HG03097 (cell line): ENCODE results near the gene MEIOSIN.

Source experiments
- ATAC-seq: cut with Tn5 transposase; IDR thresholded peaks from one replicate; pipeline ENCODE4 v1.9.1; 2021; ENCODE audit not compliant: unreplicated experiment, low FRiP score

Gene MEIOSIN

DNA sequence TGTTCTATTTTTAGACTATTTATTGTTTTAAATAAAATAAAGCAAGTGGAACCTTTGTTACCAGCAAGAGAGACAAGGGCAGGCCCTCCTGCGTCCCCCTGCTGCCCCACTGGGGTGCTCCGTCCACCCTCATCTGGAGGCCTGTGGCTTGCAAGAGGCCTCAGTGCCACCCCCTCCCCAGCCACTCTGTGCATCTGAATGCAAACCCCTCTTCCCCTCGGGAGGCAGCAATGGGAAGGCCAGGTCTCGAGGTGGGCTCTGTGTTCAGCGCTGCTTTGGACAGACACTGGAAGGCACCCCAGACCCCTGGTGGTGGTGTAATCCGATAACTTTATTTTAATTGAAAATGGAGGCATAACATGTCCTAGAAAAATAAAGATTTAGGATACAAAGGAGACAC is 31.2 kb downstream of the MEIOSIN start:
- no peak for ATAC-seq

DNA sequence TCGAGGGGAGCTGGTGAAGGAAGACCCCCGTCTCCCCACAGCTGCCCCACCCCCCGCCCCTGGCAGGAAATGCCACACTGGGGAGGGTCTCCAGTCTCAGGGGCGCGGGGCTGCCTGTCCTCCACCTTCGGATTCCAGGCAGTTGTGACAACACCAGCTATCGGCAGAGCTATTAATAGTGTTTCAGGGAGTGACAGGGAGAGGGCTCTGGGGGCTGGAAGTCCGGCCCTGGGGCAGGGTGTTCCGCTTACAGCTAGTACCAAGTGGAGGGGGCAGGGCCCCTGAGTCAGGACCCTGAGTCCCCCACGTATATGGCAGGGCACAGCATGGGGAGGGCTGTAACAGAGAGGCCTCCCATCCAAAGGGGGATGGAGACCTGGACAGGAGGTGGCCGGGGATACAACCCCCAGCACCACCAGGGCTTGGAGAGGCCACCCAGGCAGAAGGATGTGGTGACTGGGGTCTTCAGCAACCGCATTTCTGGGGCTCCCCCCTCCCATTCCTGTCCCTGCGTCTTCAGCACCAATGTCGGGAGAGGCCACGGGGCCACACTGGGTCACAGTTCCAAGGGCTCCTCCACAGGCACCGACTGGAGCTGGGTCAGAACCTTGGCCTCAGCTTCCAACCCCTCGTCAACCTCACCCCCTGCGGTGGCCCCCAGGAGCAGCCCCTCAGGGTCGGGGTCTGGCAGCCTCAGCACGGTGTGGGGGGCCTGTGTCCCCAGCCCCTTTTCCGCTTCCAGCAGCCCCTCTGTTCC is 31.9 kb downstream of the MEIOSIN start:
- ATAC-seq, result no peak

DNA sequence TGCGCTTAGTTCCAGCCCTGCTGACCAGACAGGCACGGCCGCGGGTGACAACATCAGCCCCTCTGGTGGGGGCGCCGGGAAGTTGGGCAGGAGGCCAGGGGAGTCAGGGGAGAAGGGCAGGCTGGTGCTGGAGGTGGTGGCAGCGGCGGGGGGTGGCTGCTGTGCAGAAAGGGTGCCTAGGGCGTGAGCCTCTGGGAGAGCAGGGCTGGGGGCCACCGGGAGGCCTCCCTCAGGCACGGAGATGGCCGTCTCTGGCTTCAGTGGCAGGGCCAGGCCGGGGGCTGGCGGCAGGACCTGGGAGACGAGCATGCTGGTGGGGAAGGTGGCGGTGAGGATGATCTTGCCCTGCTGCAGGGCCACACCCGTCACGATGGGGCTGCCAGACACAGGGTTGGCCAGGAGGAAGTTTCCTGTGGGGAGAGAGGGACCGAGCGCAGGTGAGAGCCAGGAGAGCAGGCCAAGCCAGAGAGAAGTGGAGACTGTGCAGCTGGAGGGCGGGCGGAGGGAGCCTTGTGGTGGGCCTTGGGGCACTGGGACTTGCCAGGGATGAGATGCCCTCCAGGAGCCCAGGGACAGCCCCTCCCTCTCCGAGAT is 32.6 kb downstream of the MEIOSIN start:
- no peak for ATAC-seq

DNA sequence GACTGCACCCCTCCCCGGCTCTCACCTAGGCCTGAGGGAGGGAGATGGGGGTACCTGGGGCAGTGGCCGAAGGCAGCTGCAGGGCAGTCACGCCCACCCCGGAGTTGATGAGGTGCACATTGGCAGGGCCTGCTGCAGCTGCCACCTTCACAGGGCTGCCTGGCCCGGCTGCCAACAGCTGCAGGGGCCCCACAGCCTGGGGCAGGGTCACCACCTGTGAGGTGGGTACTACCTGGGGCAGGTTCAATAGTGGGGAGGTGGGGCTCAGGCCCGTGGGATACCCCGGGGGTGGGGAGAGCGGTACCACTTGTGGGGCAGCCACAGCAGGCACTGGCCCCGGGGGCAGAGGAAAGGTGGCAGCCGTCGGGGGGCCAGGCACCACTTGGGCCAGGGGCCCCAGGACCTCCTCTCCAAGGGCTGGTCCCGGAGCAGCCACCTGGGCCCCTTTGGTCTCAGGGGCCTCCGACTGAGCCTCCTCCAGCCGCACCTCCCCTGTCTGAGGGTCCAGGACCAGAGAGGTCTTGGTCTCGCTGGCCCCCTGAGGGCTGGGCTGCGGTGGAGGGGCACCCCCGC is 33.1 kb downstream of the MEIOSIN start:
- ATAC-seq, result no peak

DNA sequence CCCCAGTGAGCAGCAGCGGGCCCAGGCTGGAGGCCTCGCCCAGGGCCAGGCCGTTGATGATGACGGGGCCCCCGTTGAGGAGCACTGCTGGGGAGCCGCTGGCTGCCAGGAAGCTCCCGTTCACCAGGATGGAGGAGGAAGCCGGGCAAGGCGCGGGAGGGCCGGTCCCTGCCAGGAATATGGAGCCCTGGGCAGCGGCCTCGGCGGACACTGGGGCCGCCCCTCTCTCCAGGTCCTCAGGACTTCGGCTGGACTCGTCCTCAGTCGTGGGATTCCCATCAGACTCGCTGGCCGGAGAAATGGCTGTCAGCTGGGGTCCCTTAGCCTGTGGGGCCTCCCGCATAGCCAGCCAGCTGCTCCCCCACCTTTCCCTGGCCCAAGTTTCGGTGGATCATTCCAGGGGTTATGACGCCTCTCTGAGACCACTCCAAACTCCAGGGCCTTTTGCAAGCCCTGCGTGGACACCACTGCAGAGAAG is 33.7 kb downstream of the MEIOSIN start:
- no peak for ATAC-seq

DNA sequence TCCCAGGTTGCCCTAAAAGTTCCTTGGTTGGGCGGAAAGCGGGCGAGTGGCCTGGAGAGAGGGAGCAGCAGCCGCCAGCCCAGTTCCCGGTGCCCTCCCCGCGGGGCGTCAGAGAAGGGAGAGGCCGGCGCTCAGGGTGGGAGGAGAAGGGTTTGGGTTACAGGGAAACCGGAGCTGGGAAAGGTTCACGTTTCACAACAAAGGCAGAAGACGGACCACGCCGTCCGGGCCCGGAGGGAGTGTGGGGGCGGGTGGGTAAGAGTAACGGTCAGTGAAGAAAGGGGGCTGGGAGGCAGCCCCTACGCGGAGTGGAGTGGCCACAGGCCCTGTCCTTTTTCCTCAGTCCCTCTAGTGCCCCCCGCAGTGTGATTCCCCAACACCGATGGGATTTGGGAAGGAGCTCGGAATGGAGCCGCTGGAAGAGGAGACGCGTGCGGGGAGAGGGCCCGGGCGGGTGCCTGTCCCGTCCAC is 34.2 kb downstream of the MEIOSIN start:
- no peak for ATAC-seq

DNA sequence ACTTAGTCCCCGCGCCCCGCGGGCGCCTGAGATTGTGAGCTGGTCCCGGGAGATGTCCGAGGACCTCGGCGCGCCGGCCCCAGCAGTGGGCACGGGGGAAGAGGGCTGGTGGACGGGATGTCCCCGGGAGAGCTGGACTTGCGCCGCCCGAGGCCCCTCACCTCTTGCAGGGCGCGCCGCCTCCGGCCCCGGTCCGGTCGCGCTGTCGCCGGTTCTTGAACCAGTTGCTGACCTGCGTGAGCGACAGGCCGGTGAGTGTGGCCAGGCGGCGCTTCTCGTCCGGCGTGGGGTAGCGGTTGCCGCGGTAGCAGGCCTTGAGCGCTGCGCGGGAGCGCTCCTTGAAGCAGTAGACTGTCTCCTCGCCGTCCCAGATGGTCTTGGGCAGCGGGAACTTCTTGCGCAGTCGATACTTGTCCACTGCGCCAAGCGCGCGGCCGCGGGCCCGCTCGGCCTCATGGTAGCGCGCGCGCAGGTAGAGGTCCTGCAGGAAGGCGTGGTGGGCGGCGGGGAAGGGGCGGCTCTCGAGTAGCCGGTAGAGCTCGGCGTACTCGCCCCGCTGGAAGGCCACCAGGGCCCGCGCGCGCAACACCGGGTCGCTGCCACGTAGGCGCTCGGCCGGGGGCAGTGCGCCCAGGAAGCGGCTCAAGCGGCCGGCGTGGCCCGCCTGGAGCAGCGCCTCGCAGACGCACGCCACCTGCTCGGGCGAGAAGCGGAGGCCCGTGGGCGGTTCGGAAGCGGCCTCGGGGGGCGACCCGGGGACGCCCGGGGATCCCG is 34.8 kb downstream of the MEIOSIN start:
- no peak for ATAC-seq

DNA sequence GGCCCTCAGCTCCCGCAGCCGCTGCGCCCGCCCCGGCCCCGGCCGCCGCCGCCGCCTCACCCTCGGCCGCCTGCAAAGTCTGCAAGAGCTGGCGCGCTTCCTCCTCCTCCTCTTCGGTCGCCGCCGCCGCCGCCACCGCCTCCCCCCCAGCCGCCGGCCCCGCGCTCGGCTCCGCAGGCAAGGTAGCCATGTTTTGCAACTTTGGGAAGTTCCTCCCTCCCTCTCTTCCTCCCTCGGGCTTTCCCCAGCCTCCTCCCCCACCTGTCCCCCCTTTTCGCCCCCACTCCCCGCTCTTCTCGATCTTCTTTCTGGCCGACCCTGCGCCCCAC is 35.4 kb downstream of the MEIOSIN start:
- ATAC-seq, result no peak

DNA sequence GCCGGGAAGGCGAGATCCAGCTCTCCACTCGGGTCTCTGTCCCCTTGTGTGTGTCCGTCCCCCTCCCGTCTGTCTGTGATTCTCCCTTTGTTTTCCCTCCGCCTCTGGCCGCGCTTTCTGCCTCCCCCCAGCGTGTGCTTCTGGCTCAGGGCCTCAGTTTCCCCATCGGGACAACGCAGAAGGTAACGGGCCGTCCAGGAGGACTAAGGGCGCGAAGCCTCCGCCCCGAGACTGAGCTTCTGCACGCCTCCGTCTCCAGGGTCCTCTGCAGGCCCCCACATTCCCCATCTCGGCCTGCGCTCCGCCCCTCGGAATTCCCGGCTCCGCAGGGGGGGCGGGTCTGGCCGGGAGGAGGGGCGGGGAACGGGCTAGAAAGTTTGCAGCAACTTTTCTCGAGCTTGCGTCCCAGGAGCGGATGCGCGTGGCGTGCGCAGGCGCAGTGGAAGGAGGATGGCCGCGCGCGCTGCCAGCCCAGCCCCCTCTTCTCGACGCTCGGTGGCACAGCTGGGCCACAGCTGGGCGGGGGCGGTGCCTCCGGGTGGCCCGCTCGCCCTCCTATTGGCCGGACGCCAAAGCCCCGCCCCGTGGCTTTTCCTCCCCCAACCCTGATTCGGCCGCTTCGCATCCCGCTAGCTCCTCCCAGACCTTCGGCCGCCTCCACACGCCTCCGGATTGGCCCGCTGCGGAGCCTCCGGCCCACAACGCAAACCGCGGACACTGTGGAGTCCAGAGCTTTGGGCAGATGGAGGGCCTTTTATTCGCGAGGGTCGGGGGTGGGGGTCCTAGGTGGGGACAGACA is 35.9 kb downstream of the MEIOSIN start, which contains the start of gene SIX5:
TSS of gene SIX5 (minus strand) at position 269 of the 799 bp plus-strand sequence. CDS start 408 bp downstream, outside the sequence.
- ATAC-seq, result peak; percentile 53

DNA sequence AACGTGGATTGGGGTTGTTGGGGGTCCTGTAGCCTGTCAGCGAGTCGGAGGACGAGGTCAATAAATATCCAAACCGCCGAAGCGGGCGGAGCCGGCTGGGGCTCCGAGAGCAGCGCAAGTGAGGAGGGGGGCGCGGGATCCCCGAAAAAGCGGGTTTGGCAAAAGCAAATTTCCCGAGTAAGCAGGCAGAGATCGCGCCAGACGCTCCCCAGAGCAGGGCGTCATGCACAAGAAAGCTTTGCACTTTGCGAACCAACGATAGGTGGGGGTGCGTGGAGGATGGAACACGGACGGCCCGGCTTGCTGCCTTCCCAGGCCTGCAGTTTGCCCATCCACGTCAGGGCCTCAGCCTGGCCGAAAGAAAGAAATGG is 36.6 kb downstream of the MEIOSIN start:
- ATAC-seq, result no peak

DNA sequence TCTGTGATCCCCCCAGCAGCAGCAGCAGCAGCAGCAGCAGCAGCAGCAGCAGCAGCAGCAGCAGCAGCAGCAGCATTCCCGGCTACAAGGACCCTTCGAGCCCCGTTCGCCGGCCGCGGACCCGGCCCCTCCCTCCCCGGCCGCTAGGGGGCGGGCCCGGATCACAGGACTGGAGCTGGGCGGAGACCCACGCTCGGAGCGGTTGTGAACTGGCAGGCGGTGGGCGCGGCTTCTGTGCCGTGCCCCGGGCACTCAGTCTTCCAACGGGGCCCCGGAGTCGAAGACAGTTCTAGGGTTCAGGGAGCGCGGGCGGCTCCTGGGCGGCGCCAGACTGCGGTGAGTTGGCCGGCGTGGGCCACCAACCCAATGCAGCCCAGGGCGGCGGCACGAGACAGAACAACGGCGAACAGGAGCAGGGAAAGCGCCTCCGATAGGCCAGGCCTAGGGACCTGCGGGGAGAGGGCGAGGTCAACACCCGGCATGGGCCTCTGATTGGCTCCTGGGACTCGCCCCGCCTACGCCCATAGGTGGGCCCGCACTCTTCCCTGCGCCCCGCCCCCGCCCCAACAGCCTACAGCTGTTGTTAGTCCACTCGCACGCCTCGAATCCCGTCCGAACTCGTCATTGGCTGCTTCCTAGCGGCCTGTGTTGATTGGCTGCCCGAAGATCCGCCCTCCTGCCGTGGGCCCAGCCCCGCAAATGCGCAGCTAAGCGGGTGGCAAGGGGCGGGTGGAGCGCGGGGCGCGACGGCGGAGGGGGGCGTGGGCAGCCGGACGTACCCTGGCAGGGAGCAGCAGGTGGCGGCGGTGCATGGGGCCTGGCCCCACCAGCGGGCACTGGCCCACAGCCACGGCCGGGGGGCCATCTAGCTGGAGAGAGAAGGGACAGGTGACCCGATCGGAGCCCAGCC is 37.2 kb downstream of the MEIOSIN start:
- peak; percentile 43 for ATAC-seq

DNA sequence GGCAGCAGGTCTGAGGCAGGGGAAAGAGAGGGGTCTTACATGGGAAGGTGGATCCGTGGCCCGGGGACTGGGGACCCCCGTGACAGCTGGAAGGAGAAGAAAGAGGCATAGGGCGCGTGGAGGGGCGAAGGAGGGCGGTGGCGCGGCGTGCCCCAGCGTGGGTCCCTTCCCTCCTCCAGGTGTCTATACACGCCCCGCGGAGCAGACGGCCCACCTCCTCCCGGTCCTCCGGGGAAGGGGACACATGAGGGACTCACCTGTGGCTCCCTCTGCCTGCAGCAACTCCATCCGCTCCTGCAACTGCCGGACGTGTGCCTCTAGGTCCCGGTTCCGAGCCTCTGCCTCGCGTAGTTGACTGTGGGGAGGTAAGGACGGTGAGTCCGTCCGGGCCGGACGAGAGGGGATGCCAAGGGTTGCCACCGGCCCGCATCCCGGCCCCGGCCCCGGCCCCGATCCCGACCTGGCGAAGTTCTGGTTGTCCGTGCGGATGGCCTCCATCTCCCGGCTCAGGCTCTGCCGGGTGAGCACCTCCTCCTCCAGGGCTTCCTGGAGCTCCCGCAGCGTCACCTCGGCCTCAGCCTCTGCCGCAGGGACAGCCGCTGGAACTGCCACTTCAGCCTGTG is 38.2 kb downstream of the MEIOSIN start:
- ATAC-seq, result no peak

DNA sequence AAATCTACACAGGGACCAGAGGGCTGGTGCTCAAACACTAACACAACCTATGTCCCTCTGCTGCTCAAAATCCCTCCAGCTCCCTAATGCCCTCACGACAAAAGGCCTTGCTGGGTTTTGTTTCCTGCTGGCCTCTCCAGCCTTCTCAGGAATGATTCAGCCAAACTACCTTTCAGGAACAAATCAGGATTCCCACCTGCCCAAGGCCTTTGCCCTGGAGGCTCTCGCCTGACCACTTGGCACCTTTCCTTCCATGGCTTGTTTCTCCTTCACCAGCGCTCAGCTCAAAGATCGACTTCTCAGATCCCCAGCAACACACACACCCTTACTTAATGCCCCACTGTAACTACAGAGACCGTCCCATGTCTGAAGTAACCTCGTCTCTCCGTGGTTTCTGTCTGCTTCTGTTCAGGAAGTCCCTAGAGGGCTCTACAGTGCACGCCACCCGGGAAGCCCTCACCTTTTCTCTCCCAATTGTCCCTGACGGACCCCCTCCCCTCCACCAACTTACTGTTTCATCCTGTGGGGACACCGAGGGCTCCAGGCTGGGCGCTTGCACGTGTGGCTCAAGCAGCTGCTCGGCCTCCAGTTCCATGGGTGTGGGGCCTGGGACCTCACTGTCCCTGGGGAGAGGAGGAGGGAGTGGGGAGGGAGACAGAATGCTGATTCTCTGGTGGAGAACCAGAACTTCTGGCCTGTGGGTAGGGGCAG is 39.0 kb downstream of the MEIOSIN start:
- ATAC-seq, result no peak

DNA sequence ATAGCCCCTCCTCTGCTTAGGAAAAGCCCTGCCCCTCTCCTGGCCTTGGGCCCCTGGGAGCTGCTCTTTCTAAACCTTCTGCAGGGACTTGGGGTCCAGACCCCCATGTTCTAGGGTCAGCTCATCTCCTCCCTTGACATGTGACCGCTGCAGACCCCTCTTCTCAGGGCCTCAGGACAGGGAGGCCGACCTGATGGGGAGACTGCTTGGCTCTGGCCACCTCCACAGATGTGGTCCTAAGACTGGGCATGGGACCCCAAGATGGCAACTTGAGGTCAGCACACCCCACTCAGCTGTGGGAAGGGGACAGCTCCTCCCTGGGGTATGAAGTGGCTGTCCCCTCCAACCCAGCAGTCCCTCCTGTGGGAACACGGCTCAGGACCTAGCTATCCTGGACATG is 39.7 kb downstream of the MEIOSIN start:
- no peak for ATAC-seq

DNA sequence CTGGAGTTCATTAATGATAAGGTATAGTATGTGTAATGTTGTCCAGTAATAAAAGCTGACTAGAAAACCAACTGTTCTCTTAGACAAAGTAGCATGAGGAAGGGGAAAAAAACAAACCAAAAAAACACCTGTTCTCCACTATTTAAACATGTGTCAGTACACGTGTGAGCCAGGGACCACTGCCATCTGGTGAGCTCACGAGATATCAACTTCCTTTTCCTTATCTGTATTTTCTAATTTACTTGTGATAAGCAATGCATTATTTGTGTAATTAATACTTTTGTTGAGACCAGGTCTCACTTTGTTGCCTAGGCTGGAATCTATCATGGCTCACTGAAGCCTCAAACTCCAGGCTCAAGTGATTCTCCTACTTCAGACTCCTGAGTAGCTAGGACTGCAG is 40.1 kb downstream of the MEIOSIN start:
- ATAC-seq, result no peak

DNA sequence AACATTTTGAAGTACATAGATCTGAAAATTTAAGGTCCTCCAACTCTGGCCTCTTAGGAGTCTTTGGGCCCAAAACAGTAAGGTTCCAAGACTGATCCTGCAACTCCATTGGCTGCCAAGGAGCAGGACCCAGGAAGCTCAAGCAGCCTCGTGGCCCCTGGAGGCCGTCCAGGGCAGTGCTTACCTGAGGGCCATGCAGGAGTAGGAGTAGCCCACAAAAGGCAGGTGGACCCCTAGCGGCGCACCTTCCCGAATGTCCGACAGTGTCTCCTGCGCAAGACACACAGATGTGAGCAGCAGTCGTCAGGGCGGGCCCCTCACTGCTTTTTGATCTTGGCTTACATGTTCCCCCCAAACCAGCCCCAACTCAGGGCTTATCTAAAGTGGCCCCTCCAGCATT is 41.5 kb downstream of the MEIOSIN start:
- ATAC-seq, result no peak

DNA sequence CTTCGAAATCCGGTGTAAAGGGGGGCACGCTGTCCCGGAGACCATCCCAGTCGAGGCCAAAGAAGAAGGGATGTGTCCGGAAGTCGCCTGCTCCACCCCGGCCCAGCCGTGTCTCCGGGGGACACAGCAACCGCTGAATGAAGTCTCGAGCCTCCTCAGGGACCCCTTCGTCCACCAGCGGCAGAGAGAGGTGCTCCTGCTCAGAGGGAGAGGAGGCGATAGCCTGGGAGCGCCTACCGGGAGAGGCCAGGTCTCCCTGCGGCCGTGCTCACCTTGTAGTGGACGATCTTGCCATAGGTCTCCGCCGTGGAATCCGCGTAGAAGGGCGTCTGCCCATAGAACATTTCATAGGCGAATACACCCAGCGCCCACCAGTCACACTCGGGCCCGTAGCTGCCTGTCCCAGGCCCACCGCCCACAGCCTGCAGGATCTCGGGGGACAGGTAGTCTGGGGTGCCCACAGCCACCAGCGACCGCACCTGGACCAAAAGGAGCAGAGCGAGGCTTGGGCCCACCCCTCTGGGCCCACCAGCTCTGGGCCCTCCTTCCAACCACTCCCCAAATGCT is 44.2 kb downstream of the MEIOSIN start:
- ATAC-seq, result no peak
